Urinary bladder (tissue), 4 donors: ENCODE results near the gene NAA25. TPM values are rescaled to one million over a fixed set of nuclear protein-coding genes. Genes with fewer than 3 reads are reported as not detected.

Source experiments
- DNase-seq: peaks from one replicate; pipeline ENCODE4 v3.0.0-alpha.2; 2015; ENCODE audit errors: extremely low spot score
- H3K27ac ChIP-seq: one replicate; pipeline ENCODE4 v1.5.1; 2013; ENCODE audit warnings: low read depth, mild to moderate bottlenecking, moderate library complexity
- H3K36me3 ChIP-seq: one replicate; pipeline ENCODE4 v1.6.1; 2013; ENCODE audit warnings: mild to moderate bottlenecking, moderate library complexity; ENCODE audit not compliant: insufficient read depth
- H3K4me1 ChIP-seq: one replicate; pipeline ENCODE4 v1.6.1; 2013; ENCODE audit warnings: mild to moderate bottlenecking, moderate library complexity; ENCODE audit not compliant: insufficient read depth
- H3K4me3 ChIP-seq: one replicate; pipeline ENCODE4 v1.5.1; 2013; ENCODE audit warnings: low read depth, low read length
- WGBS: extraction: QIAGEN DNeasy Blood & Tissue Kit; methylation state at CpG from one replicate; pipeline ENCODE4 v1.1.7; 2013; 5-methylcytosine and 5-hydroxymethylcytosine counted together
- polyA plus RNA-seq: library from polyadenylated mRNA; stranded (reverse); fragments of 200-250 nt; gene quantifications from one replicate; pipeline ENCODE4 v1.2.3, GENCODE V29; 2013
- small RNA-seq: library from RNA; depleted of rRNA; stranded (forward); fragments of <200 nt; gene quantifications from one replicate; pipeline ENCODE3, GENCODE V24; 2014
- total RNA-seq: library from RNA; depleted of rRNA; stranded (reverse); fragments of >200 nt; gene quantifications from one replicate; pipeline ENCODE4 v1.2.3, GENCODE V29; 2014
- donor health status: healthy with polysubstance abuse.
- donor health status: healthy.

The NAA25 gene
- total and polyA plus RNA-seq, 2 donors, result 7.3 to 48.6 TPM

- H3K36me3 ChIP-seq, result no peaks in the 10 kb centered on the region
- DNase-seq, result no peak
- H3K4me3 ChIP-seq, result no peak overlapping the region
- 85% methylated on average over 5 of the region's 5 CpGs for WGBS
- no peak overlapping the region for H3K27ac ChIP-seq
- no peaks in the 10 kb centered on the region for H3K4me1 ChIP-seq
These were observed 128.0 kb downstream of the NAA25 start for GRCh38 chr12:111980598-111980997.

DNA sequence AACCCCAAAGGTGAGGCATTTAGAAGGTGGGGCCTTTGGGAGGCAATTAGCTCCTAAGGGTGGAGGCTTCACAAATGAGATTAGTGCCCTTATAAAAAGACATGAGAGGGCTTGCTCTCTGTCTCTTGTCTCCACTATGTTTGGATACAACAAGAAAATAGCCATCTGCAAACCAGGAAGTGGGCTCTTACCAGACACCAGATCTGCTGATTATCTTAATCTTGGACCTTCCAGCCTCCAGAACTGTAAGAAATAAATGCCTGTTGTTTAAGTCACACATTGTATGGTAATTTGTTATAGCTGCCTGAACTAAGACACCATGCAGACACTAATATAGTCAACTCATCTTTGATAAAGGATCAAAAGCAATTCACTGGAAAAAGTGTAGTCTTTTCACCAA lies 130.0 kb downstream of the NAA25 start:
- H3K4me1 ChIP-seq, result no peaks in the 10 kb centered on the region
- H3K36me3 ChIP-seq, result no peaks in the 10 kb centered on the region
- H3K27ac ChIP-seq, result no peak overlapping the region
- no peak for DNase-seq
- H3K4me3 ChIP-seq, result no peak overlapping the region

DNA sequence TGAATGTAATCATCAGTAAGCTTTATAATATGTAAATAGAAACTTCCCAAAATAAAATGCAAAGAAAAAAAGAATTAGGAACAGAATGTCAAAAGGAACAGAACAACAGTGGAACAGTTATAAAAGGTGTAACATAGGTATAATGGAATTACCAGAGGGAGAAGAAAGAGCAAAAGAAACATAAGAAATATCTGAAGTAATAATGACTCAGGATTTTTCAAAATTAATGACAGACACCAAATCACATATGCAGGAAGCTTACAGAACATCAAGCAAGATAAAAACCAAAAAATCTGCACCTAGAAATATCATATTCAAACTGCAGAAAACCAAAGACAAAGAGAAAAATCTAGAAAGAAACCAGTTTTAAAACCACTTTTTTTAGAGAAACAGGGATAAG lies 131.7 kb downstream of the NAA25 start:
- DNase-seq, result no peak
- Histone ChIP-seq H3K36me3 (no peaks in the 10 kb centered on the region), H3K27ac (no peak overlapping the region), H3K4me1 (no peaks in the 10 kb centered on the region), H3K4me3 (no peak overlapping the region)

Small RNA genes lying within 50 kb of the gene (small RNA-seq; reads per million reads assigned to genes)
- not detected for gene AC004024.1
- not detected for gene MIR3657
- not detected for gene RF00019

Other genes starting within 250 kb of the NAA25 start
- gene TMEM116, start 95.6 kb downstream of the NAA25 start, total RNA-seq, result 18.3 TPM
- gene TMEM116, start 95.6 kb downstream of the NAA25 start, polyA plus RNA-seq, result 6.4 TPM
- 37.5 TPM for gene ERP29, start 95.4 kb downstream of the NAA25 start, total RNA-seq
- gene ERP29, start 95.4 kb downstream of the NAA25 start, polyA plus RNA-seq, result 101 TPM
- gene TRAFD1, start 16.8 kb upstream of the NAA25 start, total RNA-seq, result 36.9 TPM
- gene TRAFD1, start 16.8 kb upstream of the NAA25 start, polyA plus RNA-seq, result 31.5 TPM